NCI-H2196 treated with DMSO at 0.1 percent for 48 hours (cell line): Measurements from ENCODE around the gene DCC.

Experiments
- DNase-seq: peaks from one replicate; lab custom pipeline; 2025; ENCODE audit not compliant: unreplicated experiment; lab: John Stamatoyannopoulos, UW

The DCC gene

GRCh38 chr18:53543711-53544110, 1203.7 kb downstream of the DCC start:
- DNase-seq: no peak

- DNase-seq: no peak
These were observed 1204.9 kb downstream of the DCC start for GRCh38 chr18:53544917-53545316.

- DNase-seq: no peak
These were observed 1212.0 kb downstream of the DCC start for GRCh38 chr18:53551868-53552426.

GRCh38 chr18:53553030-53553429, 1213.0 kb downstream of the DCC start:
- DNase-seq: no peak

- no peak for DNase-seq
These were observed 1216.5 kb downstream of the DCC start for GRCh38 chr18:53556450-53556849.

GRCh38 chr18:53560546-53560945, 1220.5 kb downstream of the DCC start:
- no peak for DNase-seq

GRCh38 chr18:53566626-53567025, 1226.6 kb downstream of the DCC start:
- no peak for DNase-seq

GRCh38 chr18:53567929-53568574, 1228.1 kb downstream of the DCC start:
- DNase-seq: no peak
